ENCODE data around the gene TESK2.
"Not testable (repeated sequence)": the region's sequence is repeated elsewhere in the genome, so short reads cannot be mapped to it uniquely, and the experiment has no call there.

Gene TESK2

GRCh38 chr1:45490626-45491486 is at the start of gene TESK2:
Gene TESK2 (minus strand): TSS chr1:45491163. CDS start chr1:45457785, 33,378 bp downstream.
- FAIRE-seq = peak; percentile 97
- DNase-seq (ENCODE audit: low spot score) = peak; percentile 98

- DNase-seq (ENCODE audit: low spot score) (no peak), FAIRE-seq (no peak)
Measured at GRCh38 chr1:45536886-45537285, 45.9 kb upstream of the TESK2 start.

- FAIRE-seq (no peak), DNase-seq (ENCODE audit: low spot score) (no peak)
Measured at GRCh38 chr1:45535988-45536766, 45.2 kb upstream of the TESK2 start.

GRCh38 chr1:45531873-45532272 is 40.9 kb upstream of the TESK2 start:
- DNase-seq (ENCODE audit: low spot score) (no peak), FAIRE-seq (no peak)

- no peak for DNase-seq (ENCODE audit: low spot score)
- no peak for FAIRE-seq
Measured at GRCh38 chr1:45530632-45531135, 39.7 kb upstream of the TESK2 start.

- no peak for DNase-seq (ENCODE audit: low spot score)
- no peak for FAIRE-seq
Measured at GRCh38 chr1:45526135-45526644, 35.2 kb upstream of the TESK2 start.

- not testable (repeated sequence) for FAIRE-seq; DNase-seq (ENCODE audit: low spot score)
Measured at GRCh38 chr1:45523975-45524374, 33.0 kb upstream of the TESK2 start.

- FAIRE-seq; DNase-seq (ENCODE audit: low spot score): not testable (repeated sequence)
Measured at GRCh38 chr1:45523516-45523915, 32.6 kb upstream of the TESK2 start.

GRCh38 chr1:45522324-45523104 is 31.6 kb upstream of the TESK2 start:
- FAIRE-seq (peak; percentile 35), DNase-seq (ENCODE audit: low spot score) (peak; percentile 41)

GRCh38 chr1:45521413-45522323 is 30.7 kb upstream of the TESK2 start, which contains the start of gene PRDX1:
Gene PRDX1 (minus strand): TSS chr1:45521884. CDS start chr1:45519043, 2,841 bp downstream.
- DNase-seq (ENCODE audit: low spot score) (peak; percentile 98), FAIRE-seq (peak; percentile 75)

GRCh38 chr1:45519774-45520173 is 28.8 kb upstream of the TESK2 start:
- not testable (repeated sequence) for DNase-seq (ENCODE audit: low spot score); FAIRE-seq

GRCh38 chr1:45518910-45519309 is 27.9 kb upstream of the TESK2 start:
- no peak for DNase-seq (ENCODE audit: low spot score)

GRCh38 chr1:45518366-45518765 is 27.4 kb upstream of the TESK2 start:
- FAIRE-seq; DNase-seq (ENCODE audit: low spot score): not testable (repeated sequence)

More at GRCh38 chr1:45518910-45519309, 27.9 kb upstream of the TESK2 start:
- FAIRE-seq = no peak

GRCh38 chr1:45516465-45516864 is 25.5 kb upstream of the TESK2 start:
- no peak for FAIRE-seq

GRCh38 chr1:45516036-45516435 is 25.1 kb upstream of the TESK2 start:
- FAIRE-seq = no peak

More at GRCh38 chr1:45516465-45516864, 25.5 kb upstream of the TESK2 start:
- DNase-seq (ENCODE audit: low spot score) = no peak

GRCh38 chr1:45513532-45514260 is 22.7 kb upstream of the TESK2 start:
- DNase-seq (ENCODE audit: low spot score); FAIRE-seq: not testable (repeated sequence)

More at GRCh38 chr1:45516036-45516435, 25.1 kb upstream of the TESK2 start:
- no peak for DNase-seq (ENCODE audit: low spot score)

- FAIRE-seq = no peak
- DNase-seq (ENCODE audit: low spot score) = peak; percentile 74
Measured at GRCh38 chr1:45512641-45513054, 21.7 kb upstream of the TESK2 start.

GRCh38 chr1:45510972-45511527 is 20.1 kb upstream of the TESK2 start:
- FAIRE-seq (no peak), DNase-seq (ENCODE audit: low spot score) (no peak)

Measured in urothelium cell line (cell line).